H1 (cell line): Measurements from ENCODE around the gene IL21R. TPM values are rescaled to one million over a fixed set of nuclear protein-coding genes. Genes with fewer than 3 reads are reported as not detected.

Source experiments
- CTCF ChIA-PET: fragments of 300-600 bp; sonication (Branson Sonifier 250); formaldehyde crosslinking; loops from one replicate; lab custom pipeline; 2021; ENCODE audit not compliant: partially characterized antibody; lab: Charles Lee
- POLR2A ChIA-PET: fragments of 300-600 bp; sonication (Branson Sonifier 250); formaldehyde crosslinking; loops from one replicate; lab custom pipeline; 2021; ENCODE audit warnings: inconsistent platforms; ENCODE audit not compliant: partially characterized antibody; lab: Charles Lee
- DNase-seq, 2 experiments: peaks; one replicate each; pipeline versions ENCODE4 v3.0.0 to v3.0.0-alpha.2; 2010 to 2022; ENCODE audit warnings: low spot score in 2 of 2, low read depth in 1 of 2, mixed read lengths in 1 of 2
- FAIRE-seq: peaks from 2 replicates; lab custom pipeline; 2011; peaks lifted over from hg19 to GRCh38; lab: Jason Lieb, UNC
- H2AFZ ChIP-seq: 2 replicates; pipeline ENCODE4 v1.8.1; 2012; ENCODE audit warnings: low read length, inconsistent platforms
- H2AK5ac ChIP-seq: 2 replicates; pipeline ENCODE4 v1.6.1; 2013; ENCODE audit warnings: low read depth, low read length
- H2BK120ac ChIP-seq: replicated peaks from 2 replicates; pipeline ENCODE3; 2013; ENCODE audit warnings: low read depth, low read length, inconsistent platforms
- H2BK12ac ChIP-seq: 2 replicates; pipeline ENCODE4 v1.6.1; 2013; ENCODE audit warnings: low read depth, low read length
- H2BK15ac ChIP-seq: 2 replicates; pipeline ENCODE4 v1.6.1; 2013; ENCODE audit warnings: low read length
- H2BK20ac ChIP-seq: 2 replicates; pipeline ENCODE4 v1.6.1; 2013; ENCODE audit warnings: low read length
- H2BK5ac ChIP-seq: 2 replicates; pipeline ENCODE4 v1.6.1; 2013; ENCODE audit warnings: low read depth, low read length
- H3K14ac ChIP-seq: 2 replicates; pipeline ENCODE4 v1.6.1; 2013; ENCODE audit warnings: inconsistent platforms; ENCODE audit not compliant: insufficient read length
- H3K18ac ChIP-seq: 2 replicates; pipeline ENCODE4 v1.6.1; 2013; ENCODE audit warnings: low read length; ENCODE audit errors: extremely low read depth
- H3K23ac ChIP-seq: 2 replicates; pipeline ENCODE4 v1.6.1; 2013; ENCODE audit warnings: inconsistent platforms; ENCODE audit not compliant: insufficient read length
- H3K23me2 ChIP-seq: 2 replicates; pipeline ENCODE4 v1.6.1; 2013; ENCODE audit warnings: low read depth, low read length
- H3K27ac ChIP-seq: 2 replicates; pipeline ENCODE4 v1.6.1; 2011; ENCODE audit warnings: low read depth, low read length, inconsistent platforms
- H3K27me3 ChIP-seq, 4 experiments: replicated peaks in 1 of 4; 1 replicate in 1 of 4; 2 replicates in 3 of 4; pipeline versions ENCODE4 v1.6.1 to v1.8.1; 2011 to 2013; ENCODE audit warnings: low read length in 3 of 4, mild to moderate bottlenecking in 3 of 4, inconsistent platforms in 2 of 4, mixed read lengths in 2 of 4, moderate library complexity in 1 of 4; ENCODE audit not compliant: control insufficient read depth in 3 of 4, insufficient read depth in 3 of 4; ENCODE audit errors: extremely low read depth in 1 of 4
- H3K36me3 ChIP-seq, 4 experiments: 2 replicates each; pipeline versions ENCODE4 v1.6.1 to v1.8.1; 2011 to 2013; ENCODE audit warnings: mild to moderate bottlenecking in 4 of 4, low read length in 3 of 4, moderate library complexity in 2 of 4, control low read depth in 1 of 4, inconsistent platforms in 1 of 4; ENCODE audit not compliant: insufficient read depth in 4 of 4, control insufficient read depth in 2 of 4
- H3K4ac ChIP-seq: replicated peaks from 2 replicates; pipeline ENCODE3; 2013; ENCODE audit warnings: low read length, low read depth, mixed read lengths, inconsistent platforms; ENCODE audit not compliant: insufficient read length
- H3K4me1 ChIP-seq, 4 experiments: replicated peaks in 1 of 4; 1 replicate in 1 of 4; 2 replicates in 3 of 4; pipeline versions ENCODE4 v1.6.1 to v1.8.1; 2011 to 2013; ENCODE audit warnings: low read length in 3 of 4, inconsistent platforms in 2 of 4, mixed read lengths in 1 of 4; ENCODE audit not compliant: insufficient read depth in 4 of 4, control insufficient read depth in 3 of 4
- H3K4me2 ChIP-seq, 2 experiments: 2 replicates each; pipeline versions ENCODE4 v1.6.1 to v1.8.1; 2011 to 2013; ENCODE audit warnings: low read depth in 2 of 2, low read length in 2 of 2, control low read depth in 1 of 2, inconsistent platforms in 1 of 2, mild to moderate bottlenecking in 1 of 2; ENCODE audit not compliant: insufficient read depth in 1 of 2
- H3K4me3 ChIP-seq, 4 experiments: fragments of 200-600, 300-600 bp in 1 of 4; sonication (generic), shearing (Covaris generic), sonication (Bioruptor Twin) in 1 of 4; 2 replicates each; pipeline versions ENCODE4 v1.5.1 to v1.8.1; 2011 to 2016; ENCODE audit warnings: low read length in 4 of 4, low read depth in 3 of 4, control low read depth in 2 of 4, inconsistent platforms in 2 of 4, mild to moderate bottlenecking in 2 of 4, mixed read lengths in 1 of 4, moderate library complexity in 1 of 4; ENCODE audit not compliant: insufficient read depth in 2 of 4; ENCODE audit errors: extremely low read depth in 1 of 4
- H3K56ac ChIP-seq: replicated peaks from 2 replicates; pipeline ENCODE3; 2013; ENCODE audit warnings: low read depth, mild to moderate bottlenecking, mixed read lengths, low read length, inconsistent platforms; ENCODE audit not compliant: insufficient read length
- H3K79me1 ChIP-seq: 2 replicates; pipeline ENCODE4 v1.6.1; 2013; ENCODE audit warnings: low read depth, low read length, control low read depth
- H3K79me2 ChIP-seq, 2 experiments: 2 replicates each; pipeline versions ENCODE4 v1.6.1 to v1.8.1; 2012 to 2013; ENCODE audit warnings: low read length in 2 of 2, mild to moderate bottlenecking in 2 of 2, inconsistent platforms in 1 of 2; ENCODE audit not compliant: insufficient read depth in 2 of 2, control insufficient read depth in 1 of 2
- H3K9ac ChIP-seq, 4 experiments: replicated peaks in 1 of 4; 1 replicate in 1 of 4; 2 replicates in 3 of 4; pipeline versions ENCODE4 v1.6.1 to v1.8.1; 2011 to 2013; ENCODE audit warnings: low read depth in 3 of 4, low read length in 3 of 4, control low read depth in 2 of 4, mild to moderate bottlenecking in 2 of 4, moderate library complexity in 2 of 4, inconsistent platforms in 1 of 4; ENCODE audit errors: extremely low read depth in 1 of 4
- H3K9me3 ChIP-seq, 2 experiments: 2 replicates each; pipeline versions ENCODE4 v1.6.1 to v1.8.1; 2012 to 2013; ENCODE audit warnings: mild to moderate bottlenecking in 2 of 2, moderate library complexity in 2 of 2, control low read depth in 1 of 2, inconsistent platforms in 1 of 2, low read depth in 1 of 2, low read length in 1 of 2, mixed read lengths in 1 of 2; ENCODE audit not compliant: insufficient read depth in 2 of 2
- H4K20me1 ChIP-seq, 2 experiments: replicated peaks in 1 of 2; 2 replicates each; pipeline versions ENCODE3 to v1.8.1; 2011 to 2013; ENCODE audit warnings: inconsistent platforms in 2 of 2, low read length in 2 of 2, mild to moderate bottlenecking in 1 of 2; ENCODE audit not compliant: insufficient read depth in 2 of 2, control insufficient read depth in 1 of 2
- H4K5ac ChIP-seq: 2 replicates; pipeline ENCODE4 v1.6.1; 2013; ENCODE audit warnings: low read length, low read depth, mixed read lengths, inconsistent platforms; ENCODE audit not compliant: insufficient read length
- H4K8ac ChIP-seq: 2 replicates; pipeline ENCODE4 v1.8.0; 2013; ENCODE audit warnings: mild to moderate bottlenecking, moderate library complexity, low read length, inconsistent platforms; ENCODE audit not compliant: insufficient read depth; ENCODE audit errors: extremely low read depth
- H4K91ac ChIP-seq: replicated peaks from 2 replicates; pipeline ENCODE3; 2013; ENCODE audit warnings: low read length, mixed read lengths, inconsistent platforms; ENCODE audit not compliant: insufficient read length
- CEBPB ChIP-seq: IDR thresholded peaks from 2 replicates; pipeline ENCODE4 v1.6.1; 2012; ENCODE audit warnings: low read depth, low read length
- HDAC6 ChIP-seq: IDR thresholded peaks from one replicate; pipeline ENCODE4 v1.7.1; 2012; ENCODE audit warnings: low read depth, mild to moderate bottlenecking, inconsistent platforms, low read length, moderate library complexity
- MAFK ChIP-seq: IDR thresholded peaks from 2 replicates; pipeline ENCODE4 v1.6.1; 2012; ENCODE audit warnings: low read depth, mild to moderate bottlenecking, improper control_type of control experiment, low read length
- NANOG ChIP-seq: IDR thresholded peaks from 2 replicates; pipeline ENCODE4 v1.6.1; 2011; ENCODE audit warnings: low read length, low read depth, mild to moderate bottlenecking, inconsistent platforms; ENCODE audit not compliant: insufficient read depth, poor library complexity, severe bottlenecking
- SAP30 ChIP-seq: fragments of 300-600 bp; sonication (generic); IDR thresholded peaks from 2 replicates; pipeline ENCODE4 v1.7.1; 2012; ENCODE audit warnings: low read length, moderate library complexity, mild to moderate bottlenecking, inconsistent platforms; ENCODE audit not compliant: insufficient read depth, insufficient replicate concordance
- SP2 ChIP-seq: IDR thresholded peaks from 2 replicates; pipeline ENCODE4 v1.6.1; 2012; ENCODE audit warnings: mild to moderate bottlenecking, low read length, inconsistent platforms
- TBP ChIP-seq: IDR thresholded peaks from 2 replicates; pipeline ENCODE4 v1.6.1; 2011; ENCODE audit warnings: low read depth, low read length, improper control_type of control experiment
- ZNF274 ChIP-seq: IDR thresholded peaks from 2 replicates; pipeline ENCODE4 v1.7.0; 2012; ENCODE audit warnings: low read length, borderline replicate concordance; ENCODE audit errors: extremely low read depth
- polyA plus RNA-seq, 7 experiments: library from polyadenylated mRNA; depleted of rRNA in 3 of 7; stranded (reverse) in 5 of 7; unstranded in 2 of 7; fragments of >200 nt in 5 of 7; fragments of 200-250 nt in 2 of 7; gene quantifications; 1 replicate in 5 of 7; 2 replicates in 1 of 7; 4 replicates in 1 of 7; pipeline versions ENCODE4 v1.2.1 to v1.2.3, GENCODE V29; 2011 to 2013; ENCODE audit warnings: missing spikeins in 2 of 7, mixed read lengths in 2 of 7
- total RNA-seq: library from RNA; stranded (reverse); fragmentation: NEBNext Ultra II Directional; extraction: Animal tissue kit (Norgen Biotek cat#: 25700); gene quantifications from 2 replicates; pipeline ENCODE4 v1.2.1, GENCODE V29; 2021
- TF ChIP-seq, protein P1 (sequence below): IDR thresholded peaks from 2 replicates; pipeline ENCODE4 v1.6.1; 2011; ENCODE audit warnings: low read depth, mild to moderate bottlenecking, low read length; ENCODE audit not compliant: insufficient read depth
- TF ChIP-seq, protein P2 (sequence below): IDR thresholded peaks from 2 replicates; pipeline ENCODE4 v1.6.1; 2012; ENCODE audit warnings: inconsistent platforms

IL21R gene
- total and polyA plus RNA-seq, 2 of the 8 experiments (the other 6 are each of a cell fraction or from before 2014, with no cell fraction given) = 0.34 to 0.70 TPM

DNA sequence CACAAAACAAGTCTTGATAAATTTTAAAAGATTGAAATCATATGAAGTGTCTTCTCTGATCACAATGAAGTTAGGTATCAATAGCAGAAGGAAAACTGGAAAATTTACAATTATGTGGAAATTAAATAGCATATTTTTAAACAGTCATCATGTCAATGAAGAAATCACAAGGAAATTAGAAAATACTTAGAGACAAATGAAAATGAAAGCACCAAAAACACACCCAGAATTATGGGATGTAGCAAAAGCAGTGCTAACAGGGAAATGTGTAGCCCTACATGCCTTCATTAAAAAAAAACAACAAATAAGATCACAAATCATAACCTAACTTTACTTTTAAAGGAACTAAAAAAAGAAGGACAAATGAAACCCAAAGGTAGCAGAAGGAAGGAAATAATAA, 7.5 kb upstream of the IL21R start:
- H3K56ac ChIP-seq = no peak overlapping the region
- H4K20me1 ChIP-seq = no peaks in the 10 kb centered on the region
- no peaks in the 10 kb centered on the region for H3K4me1 ChIP-seq
- H2BK20ac ChIP-seq = no peak overlapping the region
- no peak overlapping the region for H3K18ac ChIP-seq
- H3K14ac ChIP-seq = no peak overlapping the region
- no peak overlapping the region for H2BK12ac ChIP-seq
- no peak overlapping the region for H2BK120ac ChIP-seq
- no peak for DNase-seq
- CTCF ChIA-PET = no interaction called here
- H3K27ac ChIP-seq = no peak overlapping the region
- H3K23me2 ChIP-seq = no peaks in the 10 kb centered on the region
- no peak for TF ChIP-seq MAFK
- no peak for TF ChIP-seq SAP30
- TF ChIP-seq SP2 = no peak
- TF ChIP-seq TBP = no peak
- no peak for TF ChIP-seq NANOG
- TF ChIP-seq, protein P1, sequence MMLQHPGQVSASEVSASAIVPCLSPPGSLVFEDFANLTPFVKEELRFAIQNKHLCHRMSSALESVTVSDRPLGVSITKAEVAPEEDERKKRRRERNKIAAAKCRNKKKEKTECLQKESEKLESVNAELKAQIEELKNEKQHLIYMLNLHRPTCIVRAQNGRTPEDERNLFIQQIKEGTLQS = no peak
- TF ChIP-seq, protein P2, sequence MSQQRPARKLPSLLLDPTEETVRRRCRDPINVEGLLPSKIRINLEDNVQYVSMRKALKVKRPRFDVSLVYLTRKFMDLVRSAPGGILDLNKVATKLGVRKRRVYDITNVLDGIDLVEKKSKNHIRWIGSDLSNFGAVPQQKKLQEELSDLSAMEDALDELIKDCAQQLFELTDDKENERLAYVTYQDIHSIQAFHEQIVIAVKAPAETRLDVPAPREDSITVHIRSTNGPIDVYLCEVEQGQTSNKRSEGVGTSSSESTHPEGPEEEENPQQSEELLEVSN = no peak
- no peak for TF ChIP-seq ZNF274
- TF ChIP-seq CEBPB = no peak
- TF ChIP-seq HDAC6 = no peak
- TF ChIP-seq, all 59 proteins: peak for 0
- Histone ChIP-seq H3K4me3 (no peak overlapping the region), H3K23ac (no peak overlapping the region), H4K91ac (no peak overlapping the region), H4K8ac (no peak overlapping the region), H3K4ac (no peak overlapping the region), H2BK15ac (no peak overlapping the region), H3K36me3 (no peaks in the 10 kb centered on the region), H3K79me1 (no peaks in the 10 kb centered on the region), H3K4me2 (no peak overlapping the region), H2AK5ac (no peak overlapping the region), H2AFZ (no peak overlapping the region), H3K27me3 (no peaks in the 10 kb centered on the region; a peak in 1 of 7 replicates), H4K5ac (no peak overlapping the region), H2BK5ac (no peak overlapping the region), H3K9me3 (peaks cover 0 to 3% of the 10 kb centered on the region in 2 experiments; a peak in 2 of 4 replicates), H3K79me2 (no peaks in the 10 kb centered on the region), H3K9ac (no peak overlapping the region)
- POLR2A ChIA-PET = no interaction called here
- no peak for FAIRE-seq
